BLaER1 treated with 17β-estradiol and CSF1 and Interleukin-3, amounts not matched to agents 10 nM and 100 nM (cell line): ENCODE measurements around the gene MYO1A.
A peak's percentile ranks its signal among the peaks of the same experiment; 100 is the strongest.

Experiments used
- H3K27ac ChIP-seq, 11 experiments: shearing (Covaris generic); formaldehyde crosslinking; 2 replicates each; pipeline ENCODE4 v1.8.1; 2022
- H3K27me3 ChIP-seq, 11 experiments: shearing (Covaris generic); formaldehyde crosslinking; 2 replicates each; pipeline ENCODE4 v1.8.1; 2022
- H3K36me3 ChIP-seq, 11 experiments: shearing (Covaris generic); formaldehyde crosslinking; 2 replicates each; pipeline ENCODE4 v1.8.1; 2022
- H3K4me1 ChIP-seq, 10 experiments: shearing (Covaris generic); formaldehyde crosslinking; 2 replicates each; pipeline ENCODE4 v1.8.1; 2022
- H3K4me2 ChIP-seq, 11 experiments: shearing (Covaris generic); formaldehyde crosslinking; 2 replicates each; pipeline ENCODE4 v1.8.1; 2022
- H3K4me3 ChIP-seq, 10 experiments: shearing (Covaris generic); formaldehyde crosslinking; 2 replicates each; pipeline ENCODE4 v1.8.1; 2022
- H3K9ac ChIP-seq, 11 experiments: shearing (Covaris generic); formaldehyde crosslinking; 2 replicates each; pipeline ENCODE4 v1.8.1; 2022
- H3K9me3 ChIP-seq, 11 experiments: shearing (Covaris generic); formaldehyde crosslinking; replicated peaks in 1 of 11; 2 replicates each; pipeline ENCODE4 v1.8.1; 2022
- H4K20me1 ChIP-seq, 11 experiments: shearing (Covaris generic); formaldehyde crosslinking; 2 replicates each; pipeline ENCODE4 v1.8.1; 2022
- Cebpa-rat ChIP-seq, 11 experiments: shearing (Covaris generic); IDR thresholded peaks; 2 replicates each; pipeline ENCODE4 v1.8.1; 2022

MYO1A gene

DNA sequence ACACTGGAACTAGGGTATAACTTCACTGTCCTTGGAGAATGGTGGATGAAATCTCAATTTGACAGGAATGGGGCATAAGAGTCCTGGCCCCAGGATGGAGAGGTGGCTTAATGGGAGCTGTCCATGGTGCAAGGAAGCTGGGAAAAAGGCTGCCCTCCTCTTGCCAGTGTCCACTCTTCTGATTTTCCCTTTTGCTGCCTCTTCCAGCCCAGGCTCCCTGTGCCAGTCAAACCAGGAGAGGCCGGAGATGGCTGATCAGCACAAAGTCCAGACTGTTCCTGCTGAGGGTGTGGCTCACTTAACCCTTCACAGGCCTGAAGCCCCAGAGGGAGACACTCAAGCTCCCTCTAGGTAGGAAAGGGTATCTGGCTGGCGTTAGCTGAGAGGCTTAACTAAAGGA, at the start of gene MYO1A:
TSS of gene MYO1A (minus strand) at position 240 of the 400 bp plus-strand sequence. CDS start 1,806 bp downstream, outside the sequence.
- Histone ChIP-seq H3K27ac (peak within 1 kb of the TSS in 3 of 11 experiments; percentile 70 to 81 (median 80); a peak in 5 of 22 replicates), H3K9ac (no peak within 1 kb of the TSS), H3K4me2 (peak within 1 kb of the TSS in 7 of 11 experiments; percentile 14 to 95 (median 93); a peak in 12 of 22 replicates), H3K4me1 (peaks cover 9 to 60% (median 40%) of the 10 kb centered on the region in 10 experiments; a peak in 18 of 20 replicates), H3K4me3 (no peak within 1 kb of the TSS), H4K20me1 (no peaks in the 10 kb centered on the region; a peak in 1 of 22 replicates), H3K9me3 (peaks cover 0 to 10% (median 7%) of the 10 kb centered on the region in 11 experiments; a peak in 7 of 22 replicates), H3K36me3 (peaks cover 0 to 12% (median 7%) of the 10 kb centered on the region in 11 experiments; a peak in 12 of 22 replicates), H3K27me3 (no peaks in the 10 kb centered on the region)
- no peak for TF ChIP-seq Cebpa-rat (IDR thresholded peaks at IDR 0.05)

DNA sequence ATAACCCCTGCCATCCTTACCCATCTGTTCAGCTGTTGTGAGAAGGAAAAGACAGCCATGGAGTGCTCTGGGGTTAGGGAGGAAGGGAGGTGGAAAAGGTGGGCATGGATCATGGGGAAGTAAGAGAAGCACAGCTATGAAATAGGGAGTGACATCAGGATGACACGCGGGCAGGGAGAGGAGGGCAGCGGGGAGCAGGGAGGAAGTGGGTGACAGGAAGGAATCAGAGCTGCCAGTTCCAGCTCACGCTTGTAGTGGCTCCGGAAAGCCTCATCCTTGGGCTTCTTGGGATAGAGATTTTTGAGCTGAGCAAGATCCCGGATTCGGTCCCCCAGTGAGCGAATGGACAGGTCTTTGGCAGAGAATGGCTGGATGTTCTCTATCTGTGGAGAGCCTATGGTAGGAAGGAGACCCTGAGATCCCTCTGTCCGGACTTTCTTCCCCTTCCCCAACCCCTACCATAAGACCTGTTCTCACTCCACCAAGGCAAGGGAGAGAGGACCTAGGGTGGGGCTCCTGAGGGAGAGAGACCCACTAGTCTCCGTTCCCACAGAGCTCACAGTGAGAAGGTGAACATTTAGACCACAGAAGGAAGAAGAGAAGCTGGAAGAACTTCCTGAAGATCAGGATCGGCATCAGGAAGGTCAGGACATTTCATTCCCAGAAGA, 49.3 kb upstream of the MYO1A start:
- peak overlapping the region in 10 of 11 experiments; percentile 11 to 70 (median 48); a peak in 14 of 22 replicates for H3K9ac ChIP-seq
- H3K4me3 ChIP-seq = no peak overlapping the region; a peak in 2 of 20 replicates
- H3K4me1 ChIP-seq = peaks cover 51 to 100% (median 87%) of the 10 kb centered on the region in 10 experiments
- no peaks in the 10 kb centered on the region for H3K9me3 ChIP-seq
- no peak for TF ChIP-seq Cebpa-rat (IDR thresholded peaks at IDR 0.05)
- peak overlapping the region; percentile 19 to 60 (median 47); a peak in 18 of 22 replicates for H3K27ac ChIP-seq
- H3K4me2 ChIP-seq = peak overlapping the region; percentile 55 to 99 (median 69)
- no peaks in the 10 kb centered on the region for H3K27me3 ChIP-seq
- H3K36me3 ChIP-seq = peaks cover 92 to 100% (median 98%) of the 10 kb centered on the region in 11 experiments
- H4K20me1 ChIP-seq = peaks cover 8 to 100% (median 67%) of the 10 kb centered on the region in 11 experiments; a peak in 20 of 22 replicates

DNA sequence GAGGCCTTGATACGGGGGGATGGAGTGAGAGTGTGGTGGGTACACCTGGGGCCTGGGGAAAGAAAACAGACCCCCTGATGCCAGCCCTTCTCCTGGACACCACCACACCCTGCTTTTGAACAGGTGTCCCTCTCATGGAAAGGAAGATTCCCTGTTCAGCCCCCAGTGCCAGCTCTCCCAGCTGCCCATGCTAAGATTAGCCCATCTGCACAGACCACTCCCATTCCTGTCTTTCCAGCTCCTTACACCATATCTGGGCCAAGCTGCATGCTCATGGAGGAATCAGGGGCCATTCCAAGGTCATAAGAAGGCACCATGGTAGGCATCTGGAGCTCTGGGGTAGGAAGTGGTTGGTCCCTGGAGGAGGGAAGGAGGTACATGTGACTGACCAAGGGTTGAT, 48.6 kb upstream of the MYO1A start:
- Histone ChIP-seq H3K9me3 (no peaks in the 10 kb centered on the region), H3K4me2 (peak overlapping the region; percentile 55 to 99 (median 69)), H3K36me3 (peaks cover 88 to 97% (median 94%) of the 10 kb centered on the region in 11 experiments), H3K9ac (peak overlapping the region; percentile 11 to 65 (median 45); a peak in 16 of 22 replicates), H3K27me3 (no peaks in the 10 kb centered on the region), H4K20me1 (peaks cover 9 to 99% (median 70%) of the 10 kb centered on the region in 11 experiments; a peak in 21 of 22 replicates), H3K4me3 (no peak overlapping the region), H3K4me1 (peaks cover 56 to 100% (median 87%) of the 10 kb centered on the region in 10 experiments), H3K27ac (peak overlapping the region in 10 of 11 experiments; percentile 19 to 60 (median 47); a peak in 19 of 22 replicates)
- TF ChIP-seq Cebpa-rat (IDR thresholded peaks at IDR 0.05) = no peak

DNA sequence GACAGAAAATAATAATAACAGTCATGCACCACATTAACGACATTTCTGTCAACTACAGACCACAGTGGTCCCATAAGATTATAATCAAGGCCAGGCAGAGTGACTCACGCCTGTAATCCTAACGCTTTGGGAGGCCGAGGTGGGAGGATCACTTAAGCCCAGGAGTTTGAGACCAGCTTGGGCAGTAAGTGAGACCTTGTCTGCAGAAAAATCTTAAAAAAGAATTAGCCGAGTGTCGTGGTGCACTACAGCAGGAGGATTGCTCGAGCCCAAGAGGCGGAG, 47.6 kb upstream of the MYO1A start:
- H3K36me3 ChIP-seq = peaks cover 86 to 97% (median 93%) of the 10 kb centered on the region in 11 experiments

DNA sequence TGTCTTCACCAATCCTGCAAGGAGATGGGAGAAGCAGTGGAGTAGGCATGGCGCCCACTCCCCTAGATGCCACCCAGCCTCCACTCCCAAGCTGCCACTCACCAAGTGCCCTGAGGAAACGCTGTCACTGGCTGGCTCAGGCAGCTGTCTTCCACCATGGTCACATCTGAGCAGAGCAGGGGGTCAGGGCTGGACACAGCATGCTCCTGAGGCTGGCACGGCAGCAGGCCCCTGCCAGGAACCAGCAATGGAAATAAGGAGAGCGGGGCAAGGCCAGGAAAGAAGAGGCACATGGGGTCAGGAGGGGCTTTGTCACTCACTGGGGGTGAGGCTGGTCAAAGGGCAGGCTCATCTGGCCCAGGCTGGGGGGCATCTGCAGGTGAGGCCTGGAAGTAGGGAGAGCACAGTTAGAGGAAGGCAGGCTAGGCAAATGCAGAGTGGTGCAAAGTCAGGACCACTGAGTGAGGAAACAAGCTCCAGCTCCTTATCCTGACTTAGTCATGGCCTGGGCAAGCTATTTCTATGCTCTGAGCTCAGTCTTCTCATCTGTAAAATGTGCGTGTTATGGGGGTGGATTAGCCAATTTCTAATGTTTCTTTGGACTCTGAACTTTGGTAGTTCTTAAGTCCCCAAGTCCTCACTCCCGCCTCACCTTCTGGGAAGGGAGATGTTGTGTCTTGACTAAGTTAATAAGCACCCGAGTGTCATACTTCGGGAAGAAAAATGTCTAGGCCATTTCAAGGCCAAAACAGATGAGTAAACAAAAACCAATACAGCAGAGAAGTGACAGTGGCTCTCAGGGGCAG, 47.0 kb upstream of the MYO1A start:
- peak overlapping the region in 10 of 11 experiments; percentile 22 to 99 (median 66); a peak in 16 of 22 replicates for H3K4me2 ChIP-seq
- TF ChIP-seq Cebpa-rat (IDR thresholded peaks at IDR 0.05) = no peak
- peaks cover 70 to 100% (median 86%) of the 10 kb centered on the region in 10 experiments for H3K4me1 ChIP-seq
- no peak overlapping the region for H3K4me3 ChIP-seq
- H3K27me3 ChIP-seq = no peaks in the 10 kb centered on the region
- peak overlapping the region in 10 of 11 experiments; percentile 7 to 80 (median 26); a peak in 14 of 22 replicates for H3K27ac ChIP-seq
- peak overlapping the region in 8 of 11 experiments; percentile 21 to 71 (median 50); a peak in 11 of 22 replicates for H3K9ac ChIP-seq
- H3K36me3 ChIP-seq = peaks cover 86 to 97% (median 93%) of the 10 kb centered on the region in 11 experiments
- peaks cover 21 to 99% (median 82%) of the 10 kb centered on the region in 11 experiments; a peak in 21 of 22 replicates for H4K20me1 ChIP-seq
- no peaks in the 10 kb centered on the region for H3K9me3 ChIP-seq

More for the DNA sequence above, 47.6 kb upstream of the MYO1A start:
- H3K4me2 ChIP-seq = peak overlapping the region; percentile 14 to 99 (median 66); a peak in 14 of 22 replicates
- peaks cover 17 to 99% (median 78%) of the 10 kb centered on the region in 11 experiments; a peak in 21 of 22 replicates for H4K20me1 ChIP-seq
- TF ChIP-seq Cebpa-rat (IDR thresholded peaks at IDR 0.05) = no peak
- no peak overlapping the region for H3K4me3 ChIP-seq
- peaks cover 65 to 100% (median 86%) of the 10 kb centered on the region in 10 experiments for H3K4me1 ChIP-seq
- H3K27me3 ChIP-seq = no peaks in the 10 kb centered on the region
- H3K27ac ChIP-seq = peak overlapping the region in 6 of 11 experiments; percentile 7 to 80 (median 32); a peak in 8 of 22 replicates
- H3K9ac ChIP-seq = peak overlapping the region in 9 of 11 experiments; percentile 21 to 71 (median 48); a peak in 8 of 22 replicates
- H3K9me3 ChIP-seq = no peaks in the 10 kb centered on the region

DNA sequence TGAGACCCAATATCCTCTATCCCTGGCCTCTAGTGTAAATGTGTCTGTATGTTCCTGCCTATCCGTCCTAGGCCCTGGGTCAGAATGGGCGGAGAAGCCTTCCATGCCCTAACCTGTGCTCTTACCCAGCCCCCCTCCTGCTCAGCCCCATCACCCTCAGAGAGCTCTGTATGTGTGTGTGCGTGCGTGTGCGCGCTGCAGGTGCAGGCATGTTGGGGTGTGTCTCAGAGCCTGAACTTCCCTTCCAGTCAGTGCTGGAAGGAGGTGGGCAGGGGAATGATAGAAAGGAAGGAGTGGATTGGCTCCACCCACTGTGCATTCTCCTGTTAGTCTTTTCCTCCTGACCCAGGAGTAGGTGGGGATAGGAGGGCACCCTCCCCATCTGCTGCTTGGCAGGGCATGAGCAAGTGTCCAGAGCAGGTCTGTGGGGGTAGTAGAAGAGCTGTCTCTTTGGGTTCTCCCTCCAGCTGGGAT, 46.2 kb upstream of the MYO1A start:
- TF ChIP-seq Cebpa-rat (IDR thresholded peaks at IDR 0.05) = no peak
- H3K9me3 ChIP-seq = no peaks in the 10 kb centered on the region
- H3K36me3 ChIP-seq = peaks cover 87 to 97% (median 94%) of the 10 kb centered on the region in 11 experiments
- H3K27me3 ChIP-seq = no peaks in the 10 kb centered on the region
- H3K4me2 ChIP-seq = peak overlapping the region in 5 of 11 experiments; percentile 22 to 99 (median 29); a peak in 7 of 22 replicates
- no peak overlapping the region for H3K4me3 ChIP-seq
- peaks cover 29 to 99% (median 84%) of the 10 kb centered on the region in 11 experiments for H4K20me1 ChIP-seq
- H3K4me1 ChIP-seq = peaks cover 75 to 100% (median 90%) of the 10 kb centered on the region in 10 experiments
- peak overlapping the region in 7 of 11 experiments; percentile 12 to 80 (median 31); a peak in 10 of 22 replicates for H3K27ac ChIP-seq
- peak overlapping the region in 7 of 11 experiments; percentile 14 to 71 (median 47); a peak in 7 of 22 replicates for H3K9ac ChIP-seq

DNA sequence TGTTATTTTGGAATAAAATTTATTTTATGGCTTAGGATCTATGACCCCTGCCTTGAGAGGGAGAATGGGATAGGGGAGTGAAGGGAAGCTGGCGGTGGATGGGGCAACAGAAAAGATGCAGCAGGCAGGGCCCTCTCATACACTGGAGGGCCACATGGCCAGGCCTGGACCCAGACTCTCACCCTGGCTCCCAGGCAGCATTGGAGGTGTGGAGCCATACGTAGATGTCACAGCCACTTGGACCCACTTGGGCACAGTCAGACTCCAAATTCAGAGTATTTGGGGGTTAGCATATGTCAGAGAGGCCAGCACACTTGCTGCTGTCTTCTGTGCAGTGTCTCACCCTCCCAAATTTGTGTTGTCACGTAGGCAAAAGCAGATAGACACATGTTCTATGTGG, 45.5 kb upstream of the MYO1A start:
- Histone ChIP-seq H3K9ac (peak overlapping the region in 9 of 11 experiments; percentile 46 to 75 (median 62); a peak in 11 of 22 replicates), H3K4me1 (peaks cover 82 to 100% (median 95%) of the 10 kb centered on the region in 10 experiments), H3K36me3 (peaks cover 89 to 97% (median 94%) of the 10 kb centered on the region in 11 experiments), H3K9me3 (no peaks in the 10 kb centered on the region), H3K27ac (peak overlapping the region in 8 of 11 experiments; percentile 48 to 80 (median 74); a peak in 12 of 22 replicates), H3K4me2 (peak overlapping the region in 6 of 11 experiments; percentile 74 to 99 (median 94); a peak in 7 of 22 replicates), H3K27me3 (no peaks in the 10 kb centered on the region), H4K20me1 (peaks cover 36 to 100% (median 91%) of the 10 kb centered on the region in 11 experiments), H3K4me3 (no peak overlapping the region)
- TF ChIP-seq Cebpa-rat (IDR thresholded peaks at IDR 0.05) = no peak
